Measurements from ENCODE around the gene SARDH. TPM values are rescaled to one million over a fixed set of nuclear protein-coding genes. Genes with fewer than 3 reads are reported as not detected.

SARDH gene
- total and polyA plus RNA-seq, 12 donors = 0.81 to 9.6 (median 3.0) TPM

DNA sequence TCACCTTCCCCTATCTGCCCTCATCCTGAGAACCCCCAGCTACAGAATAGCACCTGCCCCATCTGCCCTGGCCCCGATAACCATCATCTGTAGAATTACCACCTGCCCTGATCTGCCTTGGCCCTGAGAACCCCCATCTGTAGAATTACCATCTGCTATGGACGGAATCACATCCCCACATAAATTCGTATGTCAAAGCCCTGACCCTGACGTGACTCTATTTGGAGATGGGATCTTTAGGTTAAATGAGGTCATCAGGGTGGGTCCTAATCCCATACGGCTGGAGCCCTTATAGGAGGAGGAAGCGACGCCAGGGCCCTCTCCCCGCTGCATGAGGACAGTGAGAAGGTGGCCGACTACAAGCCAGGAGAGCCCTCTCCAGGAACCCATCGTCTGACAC lies 32.6 kb downstream of the SARDH start:
- Histone ChIP-seq H3K36me3 (replicated peaks in 1 of 2) (no peaks in the 10 kb centered on the region), H3K4me1 (replicated peaks in 1 of 2) (no peaks in the 10 kb centered on the region), H3K27ac (peak overlapping the region in 1 of 5 donors; percentile 85), H3K27me3 (peaks cover 6% of the 10 kb centered on the region), H3K4me3 (no peak overlapping the region), H3K9me3 (replicated peaks in 1 of 3) (no peaks in the 10 kb centered on the region)
- intact Hi-C loops (cut with DNase I) = no loop called here
- 77 to 87% (median 84%) methylated on average over 10 of the region's 10 CpGs for WGBS, 4 donors
- no peak for TF ChIP-seq POLR2A (IDR thresholded peaks at IDR 0.05)
- TF ChIP-seq, protein P1, sequence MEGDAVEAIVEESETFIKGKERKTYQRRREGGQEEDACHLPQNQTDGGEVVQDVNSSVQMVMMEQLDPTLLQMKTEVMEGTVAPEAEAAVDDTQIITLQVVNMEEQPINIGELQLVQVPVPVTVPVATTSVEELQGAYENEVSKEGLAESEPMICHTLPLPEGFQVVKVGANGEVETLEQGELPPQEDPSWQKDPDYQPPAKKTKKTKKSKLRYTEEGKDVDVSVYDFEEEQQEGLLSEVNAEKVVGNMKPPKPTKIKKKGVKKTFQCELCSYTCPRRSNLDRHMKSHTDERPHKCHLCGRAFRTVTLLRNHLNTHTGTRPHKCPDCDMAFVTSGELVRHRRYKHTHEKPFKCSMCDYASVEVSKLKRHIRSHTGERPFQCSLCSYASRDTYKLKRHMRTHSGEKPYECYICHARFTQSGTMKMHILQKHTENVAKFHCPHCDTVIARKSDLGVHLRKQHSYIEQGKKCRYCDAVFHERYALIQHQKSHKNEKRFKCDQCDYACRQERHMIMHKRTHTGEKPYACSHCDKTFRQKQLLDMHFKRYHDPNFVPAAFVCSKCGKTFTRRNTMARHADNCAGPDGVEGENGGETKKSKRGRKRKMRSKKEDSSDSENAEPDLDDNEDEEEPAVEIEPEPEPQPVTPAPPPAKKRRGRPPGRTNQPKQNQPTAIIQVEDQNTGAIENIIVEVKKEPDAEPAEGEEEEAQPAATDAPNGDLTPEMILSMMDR (IDR thresholded peaks at IDR 0.05) = no peak
- peak in 1 of 7 donors; percentile 3 for DNase-seq

DNA sequence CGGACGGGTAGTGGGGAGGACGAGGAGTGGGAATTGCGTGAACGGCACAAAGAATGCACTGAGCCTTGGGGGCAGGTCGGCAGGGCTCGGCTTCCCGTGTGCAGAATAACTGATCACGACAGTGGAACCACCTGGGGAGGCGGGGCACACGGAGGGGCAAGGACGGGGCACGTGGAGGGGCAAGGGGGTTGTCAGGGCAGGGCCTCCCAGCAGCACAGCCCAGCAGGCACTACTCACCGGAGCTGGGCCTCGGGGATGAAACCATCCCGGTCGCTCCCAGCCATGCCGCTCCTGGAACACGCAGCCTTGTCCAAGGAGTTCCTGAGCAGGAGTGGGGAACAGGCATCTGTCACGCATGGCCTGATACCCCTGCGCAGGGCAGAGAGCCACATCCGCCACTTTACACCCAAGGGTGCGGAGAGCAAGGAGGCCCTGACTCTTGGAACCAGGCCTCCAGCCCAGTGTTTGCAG lies 33.4 kb downstream of the SARDH start:
- peak in 1 of 7 donors; percentile 2 for DNase-seq
- intact Hi-C loops (cut with DNase I) = no loop called here
- H3K4me3 ChIP-seq = no peak overlapping the region
- H3K27me3 ChIP-seq = peaks cover 6% of the 10 kb centered on the region
- H3K36me3 ChIP-seq (replicated peaks in 1 of 2) = no peaks in the 10 kb centered on the region
- no peaks in the 10 kb centered on the region for H3K9me3 ChIP-seq (replicated peaks in 1 of 3)
- no peak overlapping the region for H3K27ac ChIP-seq
- no peaks in the 10 kb centered on the region for H3K4me1 ChIP-seq (replicated peaks in 1 of 2)
- 78 to 92% (median 89%) methylated on average over 12 to 23 of the region's 23 CpGs for WGBS, 4 donors
- TF ChIP-seq, protein P1 (IDR thresholded peaks at IDR 0.05) = no peak
- no peak for TF ChIP-seq POLR2A (IDR thresholded peaks at IDR 0.05)

GRCh38 chr9:133703591-133704399 lies 34.4 kb downstream of the SARDH start:
- Histone ChIP-seq H3K27me3 (peaks cover 6% of the 10 kb centered on the region), H3K27ac (peak overlapping the region in 1 of 5 donors; percentile 79), H3K4me1 (replicated peaks in 1 of 2) (no peaks in the 10 kb centered on the region), H3K36me3 (replicated peaks in 1 of 2) (no peaks in the 10 kb centered on the region), H3K9me3 (replicated peaks in 1 of 3) (no peaks in the 10 kb centered on the region), H3K4me3 (no peak overlapping the region)
- 53 to 82% (median 77%) methylated on average over 3 to 21 of the region's 21 CpGs for WGBS, 4 donors
- intact Hi-C loops (cut with DNase I) = no loop called here
- TF ChIP-seq POLR2A (IDR thresholded peaks at IDR 0.05) = no peak
- TF ChIP-seq, protein P1 (IDR thresholded peaks at IDR 0.05) = no peak
- DNase-seq = peak in 1 of 7 donors; percentile 7

GRCh38 chr9:133702798-133703590 lies 35.2 kb downstream of the SARDH start:
- H3K9me3 ChIP-seq (replicated peaks in 1 of 3) = no peaks in the 10 kb centered on the region
- WGBS, 4 donors = 42 to 70% (median 49%) methylated on average over 13 to 39 of the region's 39 CpGs
- H3K4me1 ChIP-seq (replicated peaks in 1 of 2) = no peaks in the 10 kb centered on the region
- DNase-seq = peak in 1 of 7 donors; percentile 6
- intact Hi-C loops (cut with DNase I) = no loop called here
- H3K27me3 ChIP-seq = peaks cover 6% of the 10 kb centered on the region
- peak overlapping the region in 2 of 5 donors; percentile 38 to 79 for H3K27ac ChIP-seq
- H3K36me3 ChIP-seq (replicated peaks in 1 of 2) = no peaks in the 10 kb centered on the region
- peak overlapping the region in 1 of 4 donors; percentile 29 for H3K4me3 ChIP-seq
- TF ChIP-seq, protein P1 (IDR thresholded peaks at IDR 0.05) = no peak
- TF ChIP-seq POLR2A (IDR thresholded peaks at IDR 0.05) = no peak
